Left colon (tissue), 2 donors: ENCODE data around the gene DYDC2. TPM values are rescaled to one million over a fixed set of nuclear protein-coding genes. Genes with fewer than 3 reads are reported as not detected.

ENCODE experiments used
- ATAC-seq: fragments of 200-7000 bp; cut with Tn5 transposase; one replicate; pipeline ENCODE4 v1.9.1; 2020; ENCODE audit warnings: mild to moderate bottlenecking, moderate library complexity
- DNase-seq, 2 donors: peaks; one replicate each; pipeline ENCODE4 v3.0.0-alpha.2; 2020
- intact Hi-C, 2 donors: fragments of 100-400 bp; cut with DNase I in 1 of 2; cut with micrococcal nuclease in 1 of 2; formaldehyde crosslinking; loops; one replicate each; pipeline versions ENCODE4 v1.11.2 to v1.14.0; 2022; cut with DNase I, micrococcal nuclease
- long read RNA-seq: library from polyadenylated mRNA; unstranded; transcript quantifications from one replicate; pipeline ENCODE4 v2.0.0, GENCODE V29; 2021
- total RNA-seq, 2 donors: library from RNA; stranded (reverse); fragmentation: NEBNext Ultra II Directional; extraction: Animal tissue kit (Norgen Biotek cat#: 25700); gene quantifications; one replicate each; pipeline ENCODE4 v1.2.1, GENCODE V29; 2021
- donor health status: DM: no; HTN: no; CAD: no.
- donor health status: DM: yes; HTN: yes; CAD: no.

DYDC2 gene, protein sequence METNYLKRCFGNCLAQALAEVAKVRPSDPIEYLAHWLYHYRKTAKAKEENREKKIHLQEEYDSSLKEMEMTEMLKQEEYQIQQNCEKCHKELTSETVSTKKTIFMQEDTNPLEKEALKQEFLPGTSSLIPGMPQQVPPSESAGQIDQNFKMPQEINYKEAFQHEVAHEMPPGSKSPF
- total RNA-seq, result not detected
- long read RNA-seq, result 0 reads

DNA sequence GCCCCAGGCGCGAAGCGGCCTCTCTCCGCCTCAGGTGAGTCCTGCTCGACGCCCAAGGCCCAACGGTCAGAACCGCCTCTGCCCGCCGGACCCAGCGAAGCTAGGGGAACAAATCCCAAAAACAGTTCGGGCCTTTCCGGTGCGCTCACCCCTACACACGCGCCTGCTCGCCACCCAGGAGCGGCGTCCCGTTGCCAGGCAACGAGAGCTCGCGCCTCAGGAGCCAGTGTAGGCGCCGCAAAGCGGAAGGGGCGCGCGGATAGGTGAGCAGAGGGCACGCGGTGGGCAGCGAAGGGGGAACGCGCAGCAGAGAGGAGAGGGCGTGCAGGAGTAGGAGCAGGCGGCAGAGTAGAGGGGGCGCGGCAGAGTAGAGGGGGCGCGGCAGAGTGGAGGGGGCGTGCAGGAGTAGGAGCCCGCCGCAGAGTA, at the start of gene DYDC2, which contains the start of gene DYDC1:
TSS of gene DYDC2 (plus strand) at position 219 of the 426 bp plus-strand sequence. CDS start 5,663 bp downstream, outside the sequence.
TSS of gene DYDC1 (minus strand) at position 193 of the 426 bp plus-strand sequence. CDS start 4,154 bp downstream, outside the sequence.
- DNase-seq (peak; percentile 35 to 63), ATAC-seq (peak; percentile 89)
- intact Hi-C loops, result no loop called here

DNA sequence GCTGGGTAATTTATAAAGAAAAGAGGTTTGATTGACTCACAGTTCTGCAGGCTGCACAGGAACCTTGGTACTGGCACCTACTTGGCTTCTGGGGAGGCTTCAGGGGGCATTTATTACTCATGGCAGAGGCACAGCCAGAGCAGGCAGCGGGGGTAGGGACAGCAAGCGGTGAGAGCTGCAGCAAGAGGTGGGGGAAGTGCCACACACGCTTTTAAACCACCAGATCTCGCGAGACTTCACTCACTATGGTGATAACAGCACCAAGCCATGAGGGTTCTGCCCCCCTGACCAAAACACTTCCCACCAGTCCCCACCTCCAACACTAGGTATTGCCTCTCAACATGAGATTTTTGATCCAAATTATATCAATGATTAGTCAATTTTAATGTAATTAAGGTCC, 43.1 kb upstream of the DYDC2 start:
- intact Hi-C loops, result no loop called here
- no peak for ATAC-seq
- no peak for DNase-seq

DNA sequence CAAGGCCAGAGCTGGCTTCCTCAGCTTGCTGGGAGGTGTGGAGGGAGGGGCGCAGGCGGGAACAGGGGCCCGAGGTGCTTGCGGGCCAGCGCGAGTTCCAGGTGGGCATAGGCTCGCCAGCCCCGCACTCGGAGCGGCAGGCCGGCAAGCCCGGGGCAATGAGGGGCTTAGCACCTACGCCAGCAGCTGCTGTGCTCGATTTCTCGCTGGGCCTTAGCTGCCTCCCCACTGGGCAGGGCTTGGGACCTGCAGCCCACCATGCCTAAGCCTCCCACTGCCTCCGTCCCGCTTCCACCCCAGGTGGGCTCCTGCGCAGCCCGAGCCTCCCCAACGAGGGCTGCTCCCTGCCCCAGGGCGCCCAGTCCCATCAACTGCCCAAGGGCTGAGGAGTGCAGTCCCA, 41.2 kb upstream of the DYDC2 start:
- intact Hi-C loops, result no loop called here
- no peak for DNase-seq
- ATAC-seq, result no peak

- intact Hi-C loops, result no loop called here
- DNase-seq, result no peak
- ATAC-seq, result no peak
Measured at GRCh38 chr10:80318742-80319141, 37.8 kb upstream of the DYDC2 start.

DNA sequence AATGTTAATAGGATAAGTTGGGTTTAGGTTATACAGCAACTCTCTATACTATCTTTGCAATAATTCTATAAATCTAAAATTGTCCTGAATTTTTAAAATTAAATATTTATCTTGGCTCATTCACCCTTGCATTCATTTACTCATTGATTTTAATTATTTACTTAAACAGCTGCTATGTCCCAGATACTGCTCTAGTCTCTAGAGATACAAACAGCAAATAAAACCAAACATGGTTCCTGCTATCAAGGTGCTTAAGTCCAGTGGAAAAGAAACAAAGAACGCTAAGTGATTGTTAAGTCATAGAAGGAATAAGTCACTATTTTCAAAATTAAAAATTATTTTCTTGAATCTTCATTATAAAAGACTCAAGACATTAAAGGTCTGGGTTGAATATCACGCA, 37.3 kb upstream of the DYDC2 start:
- no peak for ATAC-seq
- intact Hi-C loops, result no loop called here
- DNase-seq, result no peak

DNA sequence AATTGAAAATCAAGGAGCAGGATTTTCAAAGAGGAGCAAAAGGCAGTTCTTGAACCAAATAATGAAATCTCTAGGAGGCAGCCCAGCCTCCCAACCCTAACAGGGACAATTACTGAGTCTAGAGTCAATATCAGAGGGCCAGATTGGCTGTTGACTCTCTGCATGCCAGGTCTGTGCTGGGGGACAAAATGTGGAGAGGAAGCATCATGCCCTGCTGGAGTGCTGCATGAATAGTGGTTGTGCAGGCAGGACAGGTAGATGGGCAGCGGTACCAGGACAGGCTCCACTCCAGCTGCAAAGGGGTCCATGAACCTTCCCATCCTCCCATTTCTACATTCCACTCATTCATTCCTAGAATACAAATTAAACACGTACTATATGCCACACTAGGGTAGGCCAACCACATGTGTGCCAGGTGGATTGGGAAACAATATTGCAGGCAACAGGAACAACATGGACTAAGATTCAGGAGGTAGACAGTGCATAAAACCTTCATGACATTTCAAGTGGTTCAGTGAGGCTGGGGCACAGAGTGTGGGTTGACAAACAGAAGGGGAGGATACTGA, 36.8 kb upstream of the DYDC2 start:
- ATAC-seq (no peak), DNase-seq (no peak)
- intact Hi-C loops, result no loop called here

GRCh38 chr10:80320377-80320776, 36.2 kb upstream of the DYDC2 start:
- no peak for ATAC-seq
- no peak for DNase-seq
- intact Hi-C loops, result no loop called here

- intact Hi-C loops, result no loop called here
- no peak for ATAC-seq
- no peak for DNase-seq
Measured at GRCh38 chr10:80321183-80321582, 35.4 kb upstream of the DYDC2 start.

DNA sequence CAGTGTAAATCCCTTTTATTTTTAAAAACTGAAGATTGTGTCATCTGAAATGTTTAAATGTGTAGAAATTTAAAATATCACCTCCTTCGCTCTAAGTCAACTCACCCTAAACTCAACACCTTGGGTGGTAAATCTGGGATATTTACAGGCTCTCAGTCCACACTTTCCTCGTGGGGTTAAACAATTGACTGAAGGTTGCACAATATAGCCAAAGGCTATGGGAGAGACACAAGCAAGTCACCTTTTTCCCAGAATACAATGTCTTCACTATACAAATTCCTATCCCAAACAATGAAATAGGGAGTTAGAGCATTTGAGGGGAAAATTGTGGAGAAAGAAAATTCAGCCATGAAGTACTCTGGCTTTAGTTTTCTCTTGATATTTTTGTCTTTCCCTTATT, 34.4 kb upstream of the DYDC2 start:
- intact Hi-C loops, result no loop called here
- no peak for DNase-seq
- ATAC-seq, result no peak

DNA sequence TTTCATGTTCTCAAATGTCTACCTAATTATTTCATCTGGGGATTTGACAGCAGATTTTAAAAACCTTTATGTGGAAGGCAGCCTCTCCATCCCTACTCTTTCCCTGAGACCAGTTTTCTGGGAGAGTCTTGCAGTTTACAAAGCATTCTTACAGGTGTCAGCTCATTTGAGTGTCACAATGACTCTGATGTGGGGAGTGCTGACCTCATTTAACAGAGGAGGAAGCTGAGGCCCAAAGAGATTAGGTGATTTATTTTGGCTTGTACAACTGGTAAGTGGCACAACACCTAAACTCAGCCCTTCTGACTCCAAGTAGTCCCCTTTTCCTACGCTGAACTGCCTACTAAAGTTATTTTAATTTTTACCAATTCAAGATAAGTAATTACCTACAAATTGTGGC, 33.9 kb upstream of the DYDC2 start:
- DNase-seq (no peak), ATAC-seq (no peak)
- intact Hi-C loops, result no loop called here

GRCh38 chr10:80323311-80323710, 33.3 kb upstream of the DYDC2 start:
- ATAC-seq, result no peak

GRCh38 chr10:80324086-80324485, 32.5 kb upstream of the DYDC2 start:
- intact Hi-C loops, result no loop called here
- ATAC-seq, result no peak

More at GRCh38 chr10:80323311-80323710, 33.3 kb upstream of the DYDC2 start:
- intact Hi-C loops, result no loop called here
- no peak for DNase-seq

DNA sequence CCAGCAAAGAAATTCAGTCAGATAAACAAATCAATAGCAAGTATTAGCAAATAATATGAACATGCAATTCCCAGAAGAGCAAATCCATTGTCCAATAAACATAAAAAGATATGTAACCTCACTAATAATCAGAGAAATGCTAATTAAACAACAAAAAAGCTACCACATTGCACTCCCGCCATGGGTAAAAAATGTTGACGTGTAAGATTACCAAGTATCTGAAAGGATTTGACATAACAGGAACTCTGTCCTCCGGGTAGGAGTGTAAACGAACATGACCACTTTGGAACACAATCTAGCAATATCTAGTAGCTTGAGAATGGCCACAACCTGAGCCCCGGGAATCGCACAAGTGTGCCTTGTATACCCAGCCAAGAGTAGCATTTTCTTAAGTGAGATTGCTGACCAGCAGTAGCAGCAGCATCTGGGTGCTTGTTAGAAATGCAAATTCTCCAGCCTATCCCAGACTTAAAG, 31.7 kb upstream of the DYDC2 start:
- no peak for DNase-seq
- no peak for ATAC-seq
- intact Hi-C loops, result no loop called here

More at GRCh38 chr10:80324086-80324485, 32.5 kb upstream of the DYDC2 start:
- DNase-seq, result no peak

- intact Hi-C loops, result no loop called here
- no peak for DNase-seq
- no peak for ATAC-seq
Measured at GRCh38 chr10:80333983-80334382, 22.6 kb upstream of the DYDC2 start.

- DNase-seq, result no peak
- no peak for ATAC-seq
- intact Hi-C loops, result no loop called here
Measured at GRCh38 chr10:80344276-80344675, 12.3 kb upstream of the DYDC2 start.

- DNase-seq (no peak), ATAC-seq (no peak)
- intact Hi-C loops, result no loop called here
Measured at GRCh38 chr10:80344912-80345311, 11.7 kb upstream of the DYDC2 start.

DNA sequence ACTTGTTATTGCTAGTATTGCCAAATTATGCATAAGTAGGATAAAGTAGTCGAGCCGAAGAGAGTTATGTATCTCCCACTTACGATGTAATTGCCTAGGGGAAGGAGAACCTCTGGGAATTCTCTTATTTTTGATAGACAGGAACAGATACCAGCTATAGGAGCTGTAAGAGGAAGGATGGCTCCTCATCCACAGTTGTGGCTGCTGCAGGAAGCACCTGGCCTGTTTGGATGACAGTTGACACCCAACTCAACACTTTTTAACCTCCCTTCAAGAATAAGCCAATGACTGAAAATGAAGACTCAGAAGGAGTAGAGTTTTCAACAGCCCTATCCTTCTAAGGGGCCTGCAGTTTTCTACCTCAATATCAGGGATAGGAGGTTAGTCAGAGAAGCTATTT, 6.3 kb upstream of the DYDC2 start:
- ATAC-seq (no peak), DNase-seq (no peak)
- intact Hi-C loops, result no loop called here

DNA sequence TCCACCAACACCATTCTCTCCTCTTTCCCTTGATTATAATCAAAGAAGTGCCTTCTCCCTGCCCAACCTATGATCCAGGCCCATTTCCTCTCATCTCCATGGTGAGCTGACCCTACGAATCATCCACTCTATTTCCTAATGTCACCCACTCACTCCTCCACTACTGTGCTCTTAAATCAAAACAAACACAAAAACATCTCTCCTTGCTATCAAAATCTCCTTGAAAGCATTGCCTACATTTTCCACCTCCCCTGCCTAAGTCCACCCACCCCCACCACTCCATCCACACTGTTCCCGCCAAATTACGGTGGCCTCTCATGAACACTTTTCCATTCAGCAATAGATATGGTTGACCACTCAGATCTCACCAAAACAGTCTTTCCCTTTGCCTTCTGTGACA, 5.4 kb upstream of the DYDC2 start:
- no peak for DNase-seq
- intact Hi-C loops, result no loop called here
- ATAC-seq, result no peak

GRCh38 chr10:80356989-80357850, 639 bp downstream of the DYDC2 start:
- intact Hi-C loops, result no loop called here
- ATAC-seq (peak; percentile 75), DNase-seq (peak in 1 of 2 donors; percentile 16)

GRCh38 chr10:80357851-80358125, 1.2 kb downstream of the DYDC2 start:
- no peak for DNase-seq
- intact Hi-C loops, result no loop called here
- ATAC-seq, result no peak
